GM18951 (cell line): Measurements from ENCODE around the gene FCN1.

Source experiments
- POLR2A ChIP-seq: IDR thresholded peaks from 4 replicates; pipeline ENCODE4 v1.6.1; 2011; ENCODE audit warnings: mild to moderate bottlenecking; ENCODE audit not compliant: insufficient read length, insufficient read depth; ENCODE audit errors: extremely low read depth
- in situ Hi-C: fragments of 300-500 bp; cut with MboI; formaldehyde crosslinking; loops from one replicate; pipeline ENCODE4 v1.12.0; 2022; ENCODE audit warnings: low sequenced_read_pairs, mixed read lengths, inconsistent platforms; ENCODE audit not compliant: unreplicated experiment

Gene FCN1

DNA sequence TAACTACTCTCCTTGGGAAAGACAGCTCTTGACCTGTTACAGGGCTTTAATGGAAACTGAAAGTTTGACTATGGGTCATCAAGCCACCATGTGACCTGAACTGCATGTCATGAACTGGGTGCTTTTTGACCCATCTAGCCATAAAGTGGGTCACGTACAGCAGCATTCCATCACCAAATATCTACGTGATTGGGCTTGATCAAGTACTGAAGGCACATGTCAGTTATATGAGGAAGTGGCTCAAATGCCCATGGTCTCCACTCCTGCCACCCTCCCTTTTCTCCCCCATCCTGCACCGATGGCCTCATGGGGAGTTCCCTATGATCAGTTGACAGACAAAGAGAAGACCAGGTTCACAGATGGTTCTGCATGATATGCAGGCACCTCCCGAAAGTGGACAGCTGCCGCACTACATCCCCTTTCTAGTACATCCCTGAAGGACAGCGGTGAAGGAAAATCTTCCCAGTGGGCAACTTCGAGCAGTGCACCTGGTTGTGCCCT, 7.3 kb upstream of the FCN1 start:
- in situ Hi-C loops, result no loop called here
- TF ChIP-seq POLR2A, result no peak

DNA sequence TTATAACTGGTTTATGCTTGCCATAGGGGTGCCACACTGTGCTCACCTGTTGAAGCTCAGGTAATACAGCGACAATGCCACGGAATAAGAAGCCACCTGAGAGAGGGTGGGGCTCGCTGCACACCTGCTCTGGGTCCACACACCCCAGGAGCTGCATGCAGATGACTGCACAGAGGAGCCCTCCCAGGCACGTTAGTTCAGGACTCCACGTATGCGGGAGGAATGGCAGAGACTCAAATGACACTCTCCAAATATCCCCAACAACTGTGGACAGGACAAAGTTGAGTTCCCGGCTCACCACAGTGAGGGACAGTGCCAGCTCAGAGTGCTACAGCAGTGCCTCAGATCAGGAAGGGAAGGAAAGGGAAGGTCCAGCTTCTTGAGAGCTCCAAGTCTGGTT, 5.8 kb upstream of the FCN1 start:
- in situ Hi-C loops, result no loop called here
- TF ChIP-seq POLR2A, result no peak

DNA sequence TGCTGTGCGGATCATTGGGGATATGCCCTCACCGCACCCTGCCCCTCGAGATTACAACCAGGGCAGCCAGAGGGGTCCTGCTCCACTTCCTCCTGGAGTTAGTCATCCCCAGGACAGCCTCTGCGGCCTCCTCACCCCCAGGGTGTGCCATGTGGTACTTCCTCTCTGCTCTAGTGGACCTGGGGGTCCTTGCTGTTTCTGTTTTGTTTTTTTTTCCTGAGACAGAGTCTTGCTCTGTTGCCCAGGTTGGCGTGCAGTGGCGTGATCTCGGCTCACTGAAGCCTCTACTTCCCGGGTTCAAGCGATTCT, 5.2 kb upstream of the FCN1 start:
- no peak for TF ChIP-seq POLR2A
- in situ Hi-C loops, result no loop called here

DNA sequence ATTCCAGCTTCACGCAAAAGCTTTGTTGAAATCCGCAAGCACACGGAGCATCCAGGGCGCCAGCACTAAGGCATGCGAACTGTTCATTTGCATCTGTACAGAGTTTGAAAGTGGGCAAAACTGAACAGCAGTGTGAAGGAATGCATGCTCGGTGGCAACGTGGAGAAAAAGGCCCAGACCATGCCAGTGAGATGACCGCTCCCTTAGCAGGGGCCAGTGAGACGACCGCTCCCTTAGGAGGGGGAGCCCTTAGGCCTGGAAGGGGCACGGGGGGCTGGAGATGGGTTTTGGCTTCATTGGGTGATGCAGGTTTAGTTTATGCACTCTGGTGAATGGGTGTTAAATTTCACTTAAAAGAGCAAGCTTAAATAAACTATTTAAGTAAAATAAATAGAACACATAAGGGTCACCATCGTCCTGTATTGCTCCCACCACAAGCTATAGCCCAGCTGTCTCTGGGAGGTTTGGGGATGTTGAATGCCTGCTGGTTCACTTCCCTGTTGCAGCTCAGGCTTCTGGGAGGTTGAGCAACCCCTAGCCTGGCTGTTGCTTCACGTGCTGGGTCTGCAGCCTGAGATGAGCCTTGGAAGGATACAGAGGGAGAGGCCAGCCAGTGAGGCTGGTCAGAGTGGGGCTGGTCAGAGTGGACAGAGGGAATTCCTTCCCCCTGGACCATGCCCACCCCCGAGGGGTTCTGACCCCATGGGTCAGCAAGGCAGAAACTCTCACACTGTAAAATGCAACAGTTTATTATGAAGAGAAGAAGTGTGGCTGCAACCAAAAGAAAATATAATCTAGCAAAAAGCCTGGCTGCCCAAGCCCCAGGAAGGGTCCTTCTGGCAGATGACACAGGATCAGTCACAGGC, 4.6 kb upstream of the FCN1 start:
- TF ChIP-seq POLR2A, result no peak
- in situ Hi-C loops, result no loop called here

DNA sequence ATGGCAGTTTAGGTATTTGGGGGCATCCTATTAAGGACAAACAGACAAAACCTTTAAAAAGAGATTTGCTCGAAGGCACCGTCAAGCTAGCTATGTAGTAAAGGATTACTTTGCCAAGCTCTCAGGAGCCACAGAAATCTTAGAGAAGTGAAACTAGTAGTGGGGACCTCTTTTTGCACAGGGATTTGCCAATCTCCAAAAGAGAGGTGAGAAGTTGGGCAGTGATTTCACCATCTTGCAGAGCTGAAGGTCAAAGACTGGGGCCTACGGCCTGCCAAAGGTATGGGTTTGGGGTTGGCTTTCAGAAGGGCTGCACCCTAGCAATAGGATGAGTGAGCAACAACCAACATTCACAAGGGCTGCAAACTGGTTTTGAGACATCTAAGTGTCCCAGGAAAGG, 1.6 kb upstream of the FCN1 start:
- in situ Hi-C loops, result no loop called here
- TF ChIP-seq POLR2A, result no peak

DNA sequence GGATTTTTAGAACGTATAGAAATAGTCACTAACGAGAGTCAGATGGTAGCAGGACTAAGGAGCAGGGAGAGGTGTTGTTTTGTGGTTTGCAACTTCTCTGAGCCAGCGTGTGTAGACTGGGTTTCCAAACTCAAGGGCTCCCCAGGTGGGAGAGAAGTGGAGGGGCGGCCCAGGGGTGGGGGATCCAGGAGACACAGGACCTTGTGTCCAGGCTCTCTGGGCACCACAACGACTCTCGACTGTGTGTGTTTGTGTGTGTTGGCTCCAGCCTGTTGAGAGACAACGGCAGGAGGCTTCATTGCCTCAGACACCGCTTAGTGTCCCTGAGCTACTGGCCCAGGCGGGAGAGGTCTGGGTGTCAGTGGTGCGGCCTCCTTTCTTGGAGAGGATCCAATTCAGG, 934 bp upstream of the FCN1 start:
- in situ Hi-C loops, result no loop called here
- no peak for TF ChIP-seq POLR2A

DNA sequence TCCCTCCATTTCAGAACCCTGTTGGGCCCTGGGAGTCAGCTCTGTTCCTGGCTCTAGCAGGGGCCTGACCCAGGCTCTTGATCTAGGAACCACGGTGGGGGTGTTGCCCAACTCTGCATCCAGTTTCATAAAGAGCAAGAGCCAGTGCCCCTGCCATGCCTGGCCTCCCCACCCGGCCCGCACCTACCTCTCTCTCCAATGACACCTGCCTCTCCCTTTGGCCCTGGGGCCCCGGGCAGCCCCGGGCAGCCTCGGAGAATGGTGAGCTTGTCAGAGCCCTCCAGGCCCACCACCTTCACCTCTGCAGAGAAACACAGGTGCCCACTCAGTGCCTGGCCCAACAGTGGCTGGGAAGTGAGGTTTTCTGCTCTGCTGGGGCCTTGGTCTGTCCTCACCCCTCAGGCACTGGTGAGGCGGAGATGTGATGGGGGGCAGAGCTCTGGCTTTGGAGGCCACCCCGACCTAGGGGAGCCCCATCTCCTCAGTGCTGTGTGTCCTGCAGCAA, 1.5 kb downstream of the FCN1 start:
- no peak for TF ChIP-seq POLR2A

DNA sequence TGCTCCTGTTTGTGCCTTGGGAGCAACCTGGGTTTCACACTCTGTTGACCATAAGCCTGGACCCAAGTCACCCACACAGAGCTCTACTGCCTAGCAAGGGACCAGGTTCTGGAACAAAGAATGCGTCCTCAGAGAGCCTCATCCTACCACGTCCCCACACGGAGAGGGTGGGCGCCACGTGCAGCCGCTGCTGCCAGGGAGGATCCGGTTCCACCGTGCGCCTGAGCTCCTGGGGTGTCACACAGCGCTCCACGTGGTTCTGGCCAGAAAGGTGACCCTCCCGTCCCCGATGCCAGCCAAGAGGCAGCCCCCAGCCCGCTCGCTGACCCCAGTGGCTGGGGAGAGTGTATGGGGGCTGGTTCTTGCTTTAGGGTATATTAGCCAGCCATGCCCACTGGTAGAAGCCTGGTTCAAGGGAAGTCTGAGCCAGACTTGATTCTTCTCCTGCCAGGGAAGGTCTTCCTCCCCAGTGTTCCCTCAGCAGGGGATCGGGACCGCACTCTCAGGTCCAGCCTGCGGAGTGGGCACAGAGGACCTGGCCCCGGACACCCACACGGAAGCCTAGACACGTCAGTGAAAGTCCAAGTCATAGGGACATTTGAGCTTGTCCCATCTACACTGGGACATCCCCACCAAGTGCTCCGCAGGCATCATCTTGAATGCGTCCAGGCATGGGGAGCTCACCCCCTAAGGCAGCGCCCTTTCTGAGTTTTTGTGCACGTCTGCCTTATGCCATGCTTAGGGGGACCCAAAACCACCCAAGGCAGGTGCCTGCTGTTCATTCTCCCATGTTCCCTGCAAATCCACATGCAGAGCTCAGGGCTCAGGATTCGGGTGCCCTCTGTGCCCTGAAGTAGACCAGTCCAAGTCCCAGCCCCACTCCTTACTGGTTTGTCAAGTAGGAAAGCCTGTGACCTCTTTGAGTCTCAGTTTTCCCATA, 2.4 kb downstream of the FCN1 start:
- in situ Hi-C loops, result no loop called here
- no peak for TF ChIP-seq POLR2A

More for the DNA sequence above, 1.5 kb downstream of the FCN1 start:
- in situ Hi-C loops, result no loop called here

DNA sequence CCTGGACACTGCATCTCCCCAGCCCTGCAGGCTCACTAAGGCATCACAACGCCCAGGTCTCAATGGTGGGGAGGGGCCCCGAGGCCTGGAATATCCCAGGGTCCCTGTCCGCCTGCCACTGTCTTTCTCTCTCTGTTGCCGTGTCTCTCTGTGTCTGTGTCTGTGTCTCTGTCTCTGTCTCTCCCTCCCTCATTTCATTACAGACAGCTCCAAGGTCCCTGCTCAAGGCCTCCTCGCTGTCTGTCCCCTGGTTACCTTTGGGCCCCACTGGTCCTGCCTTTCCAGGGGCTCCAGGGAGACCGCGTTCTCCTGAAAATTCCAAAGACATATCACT, 3.2 kb downstream of the FCN1 start:
- in situ Hi-C loops, result no loop called here
- TF ChIP-seq POLR2A, result no peak

DNA sequence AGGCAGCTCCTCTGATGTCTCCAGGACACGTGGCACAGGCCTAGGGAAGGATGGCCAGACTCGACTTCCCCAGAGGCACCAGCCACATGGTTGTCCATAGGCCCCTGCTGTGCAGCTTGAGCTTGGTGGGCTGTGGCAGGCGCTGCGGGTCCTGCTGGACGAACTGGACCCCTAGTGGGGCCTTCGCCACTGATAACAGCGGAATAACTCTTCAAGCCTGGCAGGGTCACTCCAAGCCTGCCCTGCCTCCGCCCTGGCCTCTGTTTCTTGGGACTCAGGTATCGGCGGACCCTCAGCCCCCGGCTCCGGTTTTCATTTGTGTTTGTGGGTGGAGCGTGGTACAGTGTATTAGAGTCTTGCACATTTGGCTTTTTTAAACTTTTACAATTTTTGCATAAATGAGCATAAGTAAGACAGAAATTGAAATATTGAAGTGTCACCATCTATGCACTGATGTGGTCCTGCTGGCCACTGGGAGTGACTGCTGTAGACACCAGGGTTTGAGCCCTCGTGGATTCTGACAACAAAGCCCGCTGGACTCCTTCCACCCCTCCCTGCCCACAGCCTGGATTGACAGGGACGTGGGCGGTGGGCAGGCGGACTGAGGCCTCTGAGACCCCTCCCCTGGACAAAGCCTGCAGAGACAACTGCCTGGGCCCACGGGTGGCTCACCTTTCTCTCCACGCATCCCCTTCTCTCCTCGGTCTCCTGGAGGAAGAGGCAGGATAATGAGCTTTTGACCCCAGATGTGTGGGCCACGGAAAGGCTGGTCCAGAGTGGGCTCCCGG, 3.8 kb downstream of the FCN1 start:
- TF ChIP-seq POLR2A, result no peak
- in situ Hi-C loops, result no loop called here

DNA sequence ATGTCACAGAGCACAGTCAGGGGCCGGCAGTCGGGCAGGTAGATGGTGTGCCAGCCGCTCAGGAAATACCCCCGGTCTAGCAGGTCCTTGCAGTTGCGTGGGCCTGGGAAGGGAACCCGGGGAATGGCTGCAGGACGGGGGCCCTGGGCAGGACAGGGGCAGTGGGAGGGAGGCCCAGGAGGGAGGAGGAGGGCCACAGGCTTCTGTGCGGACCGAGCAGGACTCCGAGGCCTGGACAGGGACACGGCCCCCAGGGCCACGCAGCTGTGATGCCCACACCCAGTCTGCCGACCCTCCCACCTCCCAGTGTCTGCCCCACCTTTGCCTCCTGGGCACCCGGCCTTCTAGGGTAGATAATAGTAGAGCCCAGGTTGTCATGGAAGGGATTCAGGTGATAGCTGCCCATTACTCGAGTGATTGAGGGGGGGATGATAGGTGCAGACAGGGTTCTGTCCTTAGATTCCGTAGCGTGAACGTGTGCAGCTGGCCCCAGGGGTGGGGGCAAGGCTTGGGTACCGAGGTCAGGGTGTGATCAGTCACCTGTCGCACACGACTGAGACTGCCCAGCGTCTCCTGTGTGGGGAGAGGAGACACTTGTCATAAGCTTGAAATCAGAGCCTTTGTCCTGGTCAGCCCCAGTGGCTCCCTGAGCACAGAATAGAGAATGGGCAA, 4.5 kb downstream of the FCN1 start:
- TF ChIP-seq POLR2A, result no peak
- in situ Hi-C loops, result no loop called here

DNA sequence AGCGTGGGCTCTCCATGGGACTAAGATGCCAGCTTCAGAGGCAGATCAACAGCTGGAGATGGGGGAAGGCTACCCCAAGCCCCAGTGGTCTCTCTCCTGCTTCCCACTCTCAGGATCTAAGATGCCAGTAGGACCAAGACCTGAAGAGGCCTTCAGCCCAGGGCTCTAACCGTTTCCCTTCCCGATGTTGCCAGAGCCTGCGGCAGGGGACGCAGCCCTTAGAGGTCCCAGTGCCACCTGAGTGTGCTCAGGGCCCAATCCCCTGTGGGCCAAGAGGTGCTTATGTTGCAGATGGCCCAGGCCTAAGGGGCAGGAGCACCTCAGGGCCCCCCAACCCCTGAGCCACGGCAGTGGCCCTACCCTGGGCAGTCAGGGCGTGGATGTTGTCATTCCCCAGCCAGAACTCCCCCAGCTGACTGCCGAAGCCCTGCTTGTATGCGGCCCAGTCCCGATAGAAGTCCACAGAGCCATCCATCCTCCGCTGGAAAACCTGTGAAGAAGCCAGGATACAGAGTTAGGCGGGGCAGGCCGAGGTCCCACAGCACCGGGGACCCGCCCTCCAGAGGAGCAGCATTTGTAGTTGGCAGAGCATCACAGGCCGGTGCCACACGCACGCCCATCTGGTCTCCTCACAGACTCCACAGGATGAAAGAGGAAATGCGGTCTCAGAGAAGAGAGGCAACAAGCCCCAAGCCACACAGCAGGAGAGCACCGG, 5.4 kb downstream of the FCN1 start:
- TF ChIP-seq POLR2A, result no peak
- in situ Hi-C loops, result no loop called here
